Hepatocyte (in vitro differentiated cells): ENCODE data around the gene ENPP6.

Experiments
- EZH2 ChIP-seq: fragments of 200-600 bp; sonication (generic); IDR thresholded peaks from 2 replicates; pipeline ENCODE4 v1.6.1; 2016; ENCODE audit warnings: antibody characterized with exemption, mild to moderate bottlenecking, borderline replicate concordance
- EZH2phosphoT487 ChIP-seq: fragments of 200-600 bp; sonication (generic); IDR thresholded peaks from one replicate; pipeline ENCODE4 v1.6.1; 2018; ENCODE audit warnings: antibody characterized with exemption, mild to moderate bottlenecking, low read depth, moderate library complexity; ENCODE audit not compliant: unreplicated experiment, severe bottlenecking
- TF ChIP-seq, protein P1 (sequence below): fragments of 200-600 bp; sonication (generic); IDR thresholded peaks from 2 replicates; pipeline ENCODE4 v1.5.1; 2016; ENCODE audit warnings: antibody characterized with exemption, mild to moderate bottlenecking; ENCODE audit not compliant: poor library complexity

DNA sequence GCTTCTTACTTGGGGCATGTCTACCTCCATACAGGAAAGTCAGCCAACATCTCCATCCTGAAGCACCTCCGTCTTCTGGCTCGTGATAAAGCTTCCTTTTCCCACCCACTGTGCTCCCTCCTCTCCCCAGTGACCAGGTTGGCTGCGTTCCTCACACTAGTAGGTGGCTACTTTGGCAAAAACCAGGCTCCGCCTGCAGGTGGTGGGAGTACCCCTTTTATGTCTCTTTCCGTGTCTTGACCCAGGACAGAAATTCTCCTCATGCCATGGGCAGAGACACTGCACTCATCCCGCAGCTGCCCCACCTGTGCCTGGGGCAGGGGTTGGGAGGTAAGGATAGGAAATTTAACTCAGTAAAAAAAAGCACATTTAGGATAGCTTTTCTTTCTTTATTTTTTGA is 50.9 kb downstream of the ENPP6 start:
- TF ChIP-seq, protein P1, sequence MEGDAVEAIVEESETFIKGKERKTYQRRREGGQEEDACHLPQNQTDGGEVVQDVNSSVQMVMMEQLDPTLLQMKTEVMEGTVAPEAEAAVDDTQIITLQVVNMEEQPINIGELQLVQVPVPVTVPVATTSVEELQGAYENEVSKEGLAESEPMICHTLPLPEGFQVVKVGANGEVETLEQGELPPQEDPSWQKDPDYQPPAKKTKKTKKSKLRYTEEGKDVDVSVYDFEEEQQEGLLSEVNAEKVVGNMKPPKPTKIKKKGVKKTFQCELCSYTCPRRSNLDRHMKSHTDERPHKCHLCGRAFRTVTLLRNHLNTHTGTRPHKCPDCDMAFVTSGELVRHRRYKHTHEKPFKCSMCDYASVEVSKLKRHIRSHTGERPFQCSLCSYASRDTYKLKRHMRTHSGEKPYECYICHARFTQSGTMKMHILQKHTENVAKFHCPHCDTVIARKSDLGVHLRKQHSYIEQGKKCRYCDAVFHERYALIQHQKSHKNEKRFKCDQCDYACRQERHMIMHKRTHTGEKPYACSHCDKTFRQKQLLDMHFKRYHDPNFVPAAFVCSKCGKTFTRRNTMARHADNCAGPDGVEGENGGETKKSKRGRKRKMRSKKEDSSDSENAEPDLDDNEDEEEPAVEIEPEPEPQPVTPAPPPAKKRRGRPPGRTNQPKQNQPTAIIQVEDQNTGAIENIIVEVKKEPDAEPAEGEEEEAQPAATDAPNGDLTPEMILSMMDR = no peak
- no peak for TF ChIP-seq EZH2
- TF ChIP-seq EZH2phosphoT487 = no peak
